Upper lobe of left lung (tissue), 6 donors: ENCODE data around the gene RFK. TPM values are rescaled to one million over a fixed set of nuclear protein-coding genes. Genes with fewer than 3 reads are reported as not detected.

Experiments
- ATAC-seq, 2 donors: fragments of 200-7000 bp; cut with Tn5 transposase; one replicate each; pipeline ENCODE4 v1.9.1; 2022; ENCODE audit warnings: mild to moderate bottlenecking in 2 of 2, moderate library complexity in 2 of 2; ENCODE audit not compliant: low FRiP score in 2 of 2
- DNase-seq, 2 donors: peaks; one replicate each; pipeline ENCODE4 v3.0.0-alpha.2; 2019 to 2020
- H3K27ac ChIP-seq, 4 donors: fragments of 200-600 bp; sonication (generic); one replicate each; pipeline ENCODE4 v1.5.1; 2016 to 2019
- H3K27me3 ChIP-seq, 4 donors: fragments of 200-600 bp; sonication (generic); one replicate each; pipeline ENCODE4 v1.5.1; 2017 to 2019
- H3K36me3 ChIP-seq, 4 donors: fragments of 200-600 bp; sonication (generic); one replicate each; pipeline ENCODE4 v1.5.1; 2016 to 2019
- H3K4me1 ChIP-seq, 4 donors: fragments of 200-600 bp; sonication (generic); one replicate each; pipeline ENCODE4 v1.5.1; 2018 to 2019
- H3K4me3 ChIP-seq, 4 donors: fragments of 200-600 bp; sonication (generic); one replicate each; pipeline ENCODE4 v1.5.1; 2017 to 2019; ENCODE audit warnings: mild to moderate bottlenecking in 2 of 4, moderate library complexity in 1 of 4
- H3K9me3 ChIP-seq, 4 donors: fragments of 200-600 bp; sonication (generic); one replicate each; pipeline ENCODE4 v1.5.1; 2018 to 2019
- EP300 ChIP-seq, 4 donors: sonication (generic); formaldehyde crosslinking; IDR thresholded peaks; one replicate each; pipeline ENCODE4 v1.5.1; 2017; ENCODE audit warnings: antibody characterized with exemption in 4 of 4, control low read depth in 2 of 4
- POLR2A ChIP-seq, 4 donors: fragments of 450-650 bp; IDR thresholded peaks; one replicate each; pipeline ENCODE4 v1.5.1; 2016 to 2017; ENCODE audit warnings: antibody characterized with exemption in 4 of 4, mild to moderate bottlenecking in 2 of 4
- POLR2AphosphoS5 ChIP-seq, 2 donors: sonication (generic); formaldehyde crosslinking; IDR thresholded peaks; one replicate each; pipeline ENCODE4 v1.5.1; 2017; ENCODE audit warnings: antibody characterized with exemption in 2 of 2
- WGBS, 2 donors: methylation state at CpG; one replicate each; pipeline ENCODE4 v1.1.5; 2017 to 2018; 5-methylcytosine and 5-hydroxymethylcytosine counted together
- total RNA-seq, 6 donors: library from RNA; depleted of rRNA in 4 of 6; stranded (reverse); fragments of >200 nt in 4 of 6; gene quantifications; one replicate each; pipeline versions ENCODE4 v1.1.0 to v1.2.1, GENCODE V29; 2016 to 2021
- TF ChIP-seq, protein P1 (sequence below), 6 experiments: fragments of 450-650 bp in 4 of 6; fragments of 200-600 bp in 2 of 6; sonication (generic) in 2 of 6; IDR thresholded peaks; one replicate each; pipeline ENCODE4 v1.5.1; 2016 to 2019; ENCODE audit warnings: antibody characterized with exemption in 6 of 6
- donor health status: DM: no; HTN: no; CAD: no; lungs with moderate emphysema.
- donor health status: DM: no; HTN: yes; CAD: no; lungs with severe emphysema.

The RFK gene
- total RNA-seq, 6 donors from 2014 or later, result 4.8 to 24.3 (median 14.7) TPM

DNA sequence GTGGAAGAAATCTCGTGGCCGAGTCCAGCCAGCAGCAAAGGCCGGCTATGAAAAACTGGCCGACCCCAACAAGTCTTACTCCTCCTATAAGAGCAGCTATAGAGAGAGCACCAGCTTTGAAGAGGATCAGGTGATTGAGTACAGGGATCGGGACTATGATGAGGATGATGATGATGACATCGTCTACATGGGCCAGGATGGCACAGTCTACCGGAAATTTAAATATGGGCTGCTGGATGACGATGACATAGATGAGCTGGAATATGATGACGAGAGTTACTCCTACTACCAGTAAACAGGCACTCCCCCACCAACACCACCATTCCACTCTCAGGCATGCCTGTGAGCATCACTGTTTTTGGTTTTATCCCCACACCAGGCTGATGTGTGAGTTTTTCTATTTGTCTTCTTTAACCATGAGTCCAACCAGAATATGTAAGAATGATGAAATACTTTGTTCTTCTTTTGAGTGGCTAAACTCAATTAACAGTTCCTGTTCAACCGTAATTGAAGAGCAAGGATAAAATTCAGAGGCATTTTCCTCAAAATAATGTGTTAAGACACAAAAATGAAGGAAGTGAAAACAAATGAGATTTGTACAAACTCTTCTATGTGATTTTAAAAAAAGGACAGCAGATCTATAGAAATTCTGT, 35.5 kb downstream of the RFK start:
- H3K36me3 ChIP-seq, result no peaks in the 10 kb centered on the region
- H3K4me1 ChIP-seq, result no peaks in the 10 kb centered on the region
- no peak for DNase-seq
- no peaks in the 10 kb centered on the region for H3K27me3 ChIP-seq
- TF ChIP-seq POLR2A (IDR thresholded peaks at IDR 0.05), result no peak
- no peak for TF ChIP-seq EP300 (IDR thresholded peaks at IDR 0.05)
- WGBS, 2 donors, result 88 to 89% methylated on average over 10 of the region's 10 CpGs
- no peak overlapping the region for H3K4me3 ChIP-seq
- peak in 1 of 2 donors; percentile 39 for ATAC-seq
- no peaks in the 10 kb centered on the region for H3K9me3 ChIP-seq
- H3K27ac ChIP-seq, result no peak overlapping the region

DNA sequence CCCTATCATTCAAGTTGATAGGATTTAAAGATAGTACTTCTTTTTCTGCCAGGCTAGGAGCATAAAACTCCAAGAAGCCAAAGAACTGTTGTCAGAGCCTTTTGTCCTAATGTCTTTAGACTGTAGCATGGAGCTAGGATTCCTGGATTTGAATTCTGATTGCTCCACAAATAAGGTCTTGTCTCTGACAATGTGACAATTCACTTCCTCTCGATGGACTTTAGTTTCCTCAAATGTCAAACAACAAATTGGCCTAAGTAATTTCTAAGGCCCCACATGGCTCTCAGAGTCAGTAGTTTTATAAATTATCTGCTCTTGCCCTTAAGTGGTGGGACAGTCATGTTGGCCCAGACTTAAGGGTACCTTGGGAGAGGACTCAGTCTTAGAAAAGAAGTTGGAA, 36.7 kb downstream of the RFK start:
- Histone ChIP-seq H3K4me3 (no peak overlapping the region), H3K36me3 (no peaks in the 10 kb centered on the region), H3K4me1 (no peaks in the 10 kb centered on the region), H3K27me3 (no peaks in the 10 kb centered on the region), H3K27ac (no peak overlapping the region), H3K9me3 (no peaks in the 10 kb centered on the region)
- ATAC-seq (no peak), DNase-seq (no peak)
- WGBS, 2 donors, result 47 to 70% methylated on average over 1 of the region's 1 CpG
- TF ChIP-seq EP300 (IDR thresholded peaks at IDR 0.05) (no peak), POLR2AphosphoS5 (IDR thresholded peaks at IDR 0.05) (no peak), POLR2A (IDR thresholded peaks at IDR 0.05) (no peak)
- TF ChIP-seq, protein P1, sequence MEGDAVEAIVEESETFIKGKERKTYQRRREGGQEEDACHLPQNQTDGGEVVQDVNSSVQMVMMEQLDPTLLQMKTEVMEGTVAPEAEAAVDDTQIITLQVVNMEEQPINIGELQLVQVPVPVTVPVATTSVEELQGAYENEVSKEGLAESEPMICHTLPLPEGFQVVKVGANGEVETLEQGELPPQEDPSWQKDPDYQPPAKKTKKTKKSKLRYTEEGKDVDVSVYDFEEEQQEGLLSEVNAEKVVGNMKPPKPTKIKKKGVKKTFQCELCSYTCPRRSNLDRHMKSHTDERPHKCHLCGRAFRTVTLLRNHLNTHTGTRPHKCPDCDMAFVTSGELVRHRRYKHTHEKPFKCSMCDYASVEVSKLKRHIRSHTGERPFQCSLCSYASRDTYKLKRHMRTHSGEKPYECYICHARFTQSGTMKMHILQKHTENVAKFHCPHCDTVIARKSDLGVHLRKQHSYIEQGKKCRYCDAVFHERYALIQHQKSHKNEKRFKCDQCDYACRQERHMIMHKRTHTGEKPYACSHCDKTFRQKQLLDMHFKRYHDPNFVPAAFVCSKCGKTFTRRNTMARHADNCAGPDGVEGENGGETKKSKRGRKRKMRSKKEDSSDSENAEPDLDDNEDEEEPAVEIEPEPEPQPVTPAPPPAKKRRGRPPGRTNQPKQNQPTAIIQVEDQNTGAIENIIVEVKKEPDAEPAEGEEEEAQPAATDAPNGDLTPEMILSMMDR (IDR thresholded peaks at IDR 0.05), result no peak

DNA sequence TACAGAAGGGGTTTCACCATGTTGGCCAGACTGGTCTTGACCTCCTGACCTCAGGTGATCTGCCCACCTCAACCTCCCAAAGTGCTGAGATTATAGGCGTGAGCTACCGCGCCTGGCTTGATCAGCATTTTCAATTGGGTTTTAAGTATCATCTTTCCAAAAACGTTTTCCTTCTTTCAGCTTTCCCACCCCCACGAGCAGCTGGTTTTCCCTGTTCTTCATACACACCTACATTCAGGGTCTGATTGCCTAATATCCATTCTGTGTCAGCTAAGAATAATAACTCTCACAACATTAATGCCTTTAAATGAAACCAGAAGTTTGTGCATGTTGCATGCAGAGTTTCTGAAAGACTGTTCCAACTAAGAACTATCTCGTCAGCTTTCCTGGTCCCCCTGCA, 38.3 kb downstream of the RFK start:
- no peak for TF ChIP-seq POLR2A (IDR thresholded peaks at IDR 0.05)
- no peak for TF ChIP-seq POLR2AphosphoS5 (IDR thresholded peaks at IDR 0.05)
- TF ChIP-seq, protein P1 (IDR thresholded peaks at IDR 0.05), result no peak
- no peak for TF ChIP-seq EP300 (IDR thresholded peaks at IDR 0.05)
- H3K4me3 ChIP-seq, result no peak overlapping the region
- 80 to 86% methylated on average over 6 of the region's 6 CpGs for WGBS, 2 donors
- no peaks in the 10 kb centered on the region for H3K36me3 ChIP-seq
- H3K4me1 ChIP-seq, result no peaks in the 10 kb centered on the region
- ATAC-seq (no peak), DNase-seq (no peak)
- H3K9me3 ChIP-seq, result no peaks in the 10 kb centered on the region
- no peak overlapping the region for H3K27ac ChIP-seq
- H3K27me3 ChIP-seq, result no peaks in the 10 kb centered on the region

DNA sequence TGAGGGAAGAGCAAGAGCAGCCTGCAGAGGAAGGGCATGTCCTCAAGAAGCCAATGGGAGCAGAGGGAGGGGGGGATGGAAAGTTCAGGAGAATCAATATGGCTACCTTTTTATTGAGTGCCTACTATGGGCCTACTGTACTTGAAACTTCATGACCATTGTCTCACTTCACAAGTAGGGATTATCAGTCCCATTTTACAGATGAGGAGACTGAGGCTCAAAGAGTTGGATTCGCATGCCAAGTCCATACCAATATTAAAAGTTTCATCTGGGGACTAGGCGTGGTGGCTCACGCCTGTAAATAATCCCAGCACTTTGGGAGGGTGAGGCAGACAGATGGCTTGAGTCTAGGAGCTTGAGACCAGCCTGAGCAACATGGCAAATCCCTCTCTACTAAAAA, 40.0 kb downstream of the RFK start:
- H3K36me3 ChIP-seq, result no peaks in the 10 kb centered on the region
- DNase-seq (no peak), ATAC-seq (no peak)
- H3K4me3 ChIP-seq, result no peak overlapping the region
- H3K4me1 ChIP-seq, result no peaks in the 10 kb centered on the region
- H3K27me3 ChIP-seq, result no peaks in the 10 kb centered on the region
- H3K9me3 ChIP-seq, result no peaks in the 10 kb centered on the region
- TF ChIP-seq EP300 (IDR thresholded peaks at IDR 0.05), result no peak
- no peak for TF ChIP-seq POLR2AphosphoS5 (IDR thresholded peaks at IDR 0.05)
- TF ChIP-seq, protein P1 (IDR thresholded peaks at IDR 0.05), result no peak
- no peak for TF ChIP-seq POLR2A (IDR thresholded peaks at IDR 0.05)
- 87 to 98% methylated on average over 3 of the region's 3 CpGs for WGBS, 2 donors
- H3K27ac ChIP-seq, result no peak overlapping the region

DNA sequence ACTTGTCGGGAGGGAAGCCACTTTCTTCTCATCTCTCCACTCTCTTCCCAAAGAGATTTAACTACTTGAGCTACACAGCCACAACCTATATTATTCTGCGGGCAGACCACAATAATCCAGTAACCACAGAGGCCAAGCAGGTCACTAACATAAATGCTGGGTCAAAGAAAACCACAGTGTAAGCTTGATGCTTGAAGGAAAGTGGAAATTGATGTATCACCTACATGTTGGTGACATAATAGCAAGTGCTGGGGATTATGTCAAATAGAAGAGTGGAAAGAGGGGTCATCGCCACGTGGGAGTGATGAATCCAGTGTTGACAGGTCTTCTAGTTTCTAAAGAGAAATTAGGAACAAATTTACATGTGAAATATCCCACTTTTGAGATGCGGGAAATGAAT, 40.9 kb downstream of the RFK start:
- DNase-seq (no peak), ATAC-seq (no peak)
- Histone ChIP-seq H3K27me3 (no peaks in the 10 kb centered on the region), H3K9me3 (no peaks in the 10 kb centered on the region), H3K27ac (no peak overlapping the region), H3K4me1 (no peaks in the 10 kb centered on the region), H3K4me3 (no peak overlapping the region), H3K36me3 (no peaks in the 10 kb centered on the region)
- TF ChIP-seq POLR2AphosphoS5 (IDR thresholded peaks at IDR 0.05), result no peak
- TF ChIP-seq, protein P1 (IDR thresholded peaks at IDR 0.05), result no peak
- TF ChIP-seq EP300 (IDR thresholded peaks at IDR 0.05), result no peak
- no peak for TF ChIP-seq POLR2A (IDR thresholded peaks at IDR 0.05)
- 59 to 71% methylated on average over 5 of the region's 5 CpGs for WGBS, 2 donors
